Measurements from ENCODE around the gene SLC47A2. TPM values are rescaled to one million over a fixed set of nuclear protein-coding genes. Genes with fewer than 3 reads are reported as not detected.
"Not testable (repeated sequence)": the region's sequence is repeated elsewhere in the genome, so short reads cannot be mapped to it uniquely, and the experiment has no call there.

The SLC47A2 gene, protein sequence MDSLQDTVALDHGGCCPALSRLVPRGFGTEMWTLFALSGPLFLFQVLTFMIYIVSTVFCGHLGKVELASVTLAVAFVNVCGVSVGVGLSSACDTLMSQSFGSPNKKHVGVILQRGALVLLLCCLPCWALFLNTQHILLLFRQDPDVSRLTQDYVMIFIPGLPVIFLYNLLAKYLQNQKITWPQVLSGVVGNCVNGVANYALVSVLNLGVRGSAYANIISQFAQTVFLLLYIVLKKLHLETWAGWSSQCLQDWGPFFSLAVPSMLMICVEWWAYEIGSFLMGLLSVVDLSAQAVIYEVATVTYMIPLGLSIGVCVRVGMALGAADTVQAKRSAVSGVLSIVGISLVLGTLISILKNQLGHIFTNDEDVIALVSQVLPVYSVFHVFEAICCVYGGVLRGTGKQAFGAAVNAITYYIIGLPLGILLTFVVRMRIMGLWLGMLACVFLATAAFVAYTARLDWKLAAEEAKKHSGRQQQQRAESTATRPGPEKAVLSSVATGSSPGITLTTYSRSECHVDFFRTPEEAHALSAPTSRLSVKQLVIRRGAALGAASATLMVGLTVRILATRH
- not detected in 2 replicates for total RNA-seq (2014; rRNA removed)
- 0.04 TPM for polyA plus RNA-seq (2012)

DNA sequence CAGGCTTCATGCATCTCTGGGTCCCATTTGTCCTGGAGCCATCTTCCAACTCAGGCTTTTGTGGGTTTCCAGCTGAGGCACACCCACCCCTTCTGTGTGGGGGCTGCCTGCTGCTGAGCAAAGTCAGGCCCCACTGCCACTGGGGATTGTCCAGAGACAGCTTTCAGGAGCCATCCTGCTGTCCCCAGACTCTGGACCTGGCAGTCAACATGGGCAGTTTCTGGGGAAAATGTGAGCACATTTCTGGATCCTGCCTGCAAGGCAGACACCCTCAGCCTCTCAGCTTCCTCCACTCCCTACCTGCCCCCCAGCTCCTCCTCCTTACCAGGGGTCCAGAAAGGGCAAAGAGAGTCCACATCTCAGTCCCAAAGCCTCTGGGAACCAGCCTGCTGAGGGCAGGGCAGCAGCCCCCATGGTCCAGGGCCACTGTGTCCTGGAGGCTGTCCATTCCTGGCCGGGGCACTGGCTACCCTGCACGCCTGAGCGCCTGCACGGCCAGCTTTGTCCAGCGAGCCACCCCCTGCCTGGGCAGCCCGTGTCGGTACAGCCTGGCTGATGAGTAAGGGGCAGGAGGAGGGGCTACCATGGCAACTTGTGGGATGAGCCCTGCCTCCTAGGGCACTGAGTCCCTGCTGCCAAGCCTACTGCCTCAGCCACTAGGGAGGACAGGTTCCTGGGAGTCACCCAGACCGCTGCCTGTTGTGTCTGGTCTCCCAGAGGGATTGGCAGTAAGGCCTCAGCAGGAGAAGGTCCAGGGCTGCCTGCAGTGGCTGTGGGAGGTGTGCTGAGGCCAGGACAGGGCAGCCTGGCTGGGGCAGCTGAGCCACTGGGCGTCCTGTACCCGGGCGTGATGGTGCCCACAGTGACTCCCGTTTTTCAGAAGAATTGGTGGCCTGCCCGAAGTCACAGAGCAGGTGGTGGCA lies at the start of gene SLC47A2:
SLC47A2 (minus strand) TSS at position 477 of the 923 bp plus-strand sequence; CDS start at position 448, 29 bp downstream.
- DNase-seq (ENCODE audit: low read depth), result no peak

DNA sequence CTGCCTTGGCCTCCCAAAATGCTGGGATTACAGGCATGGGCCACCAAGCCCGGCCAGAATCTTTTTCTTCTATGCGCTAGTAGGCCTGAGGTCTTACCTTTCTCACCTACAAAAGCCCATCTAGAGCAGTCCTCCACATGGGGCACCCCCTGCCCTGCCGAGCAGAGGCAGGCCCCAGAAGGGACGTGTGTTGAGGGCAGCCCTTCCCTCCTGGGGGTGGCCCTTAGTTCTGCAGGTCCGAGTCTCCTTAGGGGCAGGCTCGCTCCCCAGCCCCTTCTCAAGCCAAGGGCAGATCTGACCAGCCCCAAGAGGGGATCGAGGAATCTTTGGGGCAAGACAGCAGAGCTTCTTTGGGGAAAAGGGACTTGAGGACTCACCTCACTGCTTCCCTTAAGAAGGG lies 49.6 kb upstream of the SLC47A2 start:
- DNase-seq (ENCODE audit: low read depth), result no peak

DNA sequence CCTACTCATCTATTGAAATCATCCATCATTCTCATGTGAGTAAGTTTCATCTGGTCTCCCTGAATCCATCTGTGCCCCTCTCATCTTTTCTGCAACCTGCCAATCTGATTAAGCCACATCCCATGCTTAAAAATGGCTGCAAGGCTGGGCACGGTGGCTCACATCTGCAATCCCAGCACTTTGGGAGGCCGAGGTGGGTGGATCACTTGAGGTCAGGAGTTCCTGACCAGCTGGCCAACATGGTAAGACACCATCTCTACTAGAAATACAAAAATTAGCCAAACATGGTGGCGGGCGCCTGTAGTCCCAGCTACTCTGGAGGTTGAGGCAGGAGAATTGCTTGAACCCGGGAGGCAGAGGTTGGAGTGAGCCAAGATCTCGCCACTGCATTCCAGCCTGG lies 47.6 kb upstream of the SLC47A2 start:
- not testable (repeated sequence) for DNase-seq (ENCODE audit: low read depth)

DNA sequence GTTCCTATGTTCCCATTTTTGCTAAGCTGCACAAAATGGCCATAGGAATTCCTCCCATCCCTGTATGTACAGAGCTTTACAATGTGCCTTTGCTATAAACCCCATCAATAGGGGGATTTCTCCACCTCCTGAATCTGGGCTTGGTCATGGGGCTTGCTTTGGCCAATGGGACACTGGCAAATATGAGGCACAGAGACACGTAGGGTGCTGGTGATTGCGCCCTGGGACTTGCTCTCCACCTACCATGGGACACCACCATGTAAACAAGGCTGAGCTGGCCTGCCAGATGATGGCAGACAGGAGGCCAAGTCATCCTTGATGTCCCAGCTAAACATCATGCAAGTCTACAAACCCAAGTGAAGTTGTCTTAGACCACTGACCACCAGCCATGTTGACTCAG lies 47.0 kb upstream of the SLC47A2 start:
- DNase-seq (ENCODE audit: low read depth), result no peak

DNA sequence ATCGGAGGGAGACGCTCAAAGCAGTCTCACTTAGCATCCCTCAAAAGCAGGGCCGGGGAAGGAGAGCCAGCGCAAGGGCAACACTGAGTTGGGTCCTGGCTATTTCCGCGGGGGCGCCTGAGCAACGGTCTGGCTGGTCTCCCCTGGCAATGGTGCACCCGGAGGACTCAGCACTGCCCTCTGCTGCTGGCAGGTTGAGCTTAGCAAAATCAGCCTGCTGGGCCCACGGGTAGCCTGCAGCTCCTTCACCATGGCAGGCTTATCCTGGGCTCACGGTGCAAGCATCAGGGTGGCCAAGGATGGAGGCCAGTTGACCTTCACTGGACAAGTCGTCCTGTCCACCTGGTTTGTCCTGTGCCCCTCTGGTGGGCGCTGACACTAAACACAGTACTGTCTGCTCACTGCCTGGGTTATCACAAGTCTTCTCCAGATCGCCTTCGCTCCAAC lies 46.2 kb upstream of the SLC47A2 start:
- peak; percentile 37 for DNase-seq (ENCODE audit: low read depth)

DNA sequence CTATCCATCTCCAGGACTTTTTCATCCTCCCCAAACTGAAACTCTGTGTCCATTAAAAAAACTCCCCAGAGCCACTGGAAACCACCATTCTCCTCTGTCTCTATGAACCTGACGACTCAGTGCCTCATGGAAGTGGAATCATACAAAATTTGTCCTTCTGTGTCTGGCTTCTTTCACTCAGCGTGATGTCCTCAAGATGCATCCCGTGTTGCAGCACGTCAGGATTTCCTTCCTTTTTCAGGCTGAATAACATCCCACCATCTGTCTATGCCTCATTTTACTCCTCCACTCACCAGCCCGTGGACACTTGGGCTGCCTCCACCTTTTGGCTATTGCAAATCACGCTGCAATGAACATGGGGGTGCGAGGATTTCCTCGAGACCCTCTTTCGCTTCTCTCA lies 44.4 kb upstream of the SLC47A2 start:
- DNase-seq (ENCODE audit: low read depth), result no peak

DNA sequence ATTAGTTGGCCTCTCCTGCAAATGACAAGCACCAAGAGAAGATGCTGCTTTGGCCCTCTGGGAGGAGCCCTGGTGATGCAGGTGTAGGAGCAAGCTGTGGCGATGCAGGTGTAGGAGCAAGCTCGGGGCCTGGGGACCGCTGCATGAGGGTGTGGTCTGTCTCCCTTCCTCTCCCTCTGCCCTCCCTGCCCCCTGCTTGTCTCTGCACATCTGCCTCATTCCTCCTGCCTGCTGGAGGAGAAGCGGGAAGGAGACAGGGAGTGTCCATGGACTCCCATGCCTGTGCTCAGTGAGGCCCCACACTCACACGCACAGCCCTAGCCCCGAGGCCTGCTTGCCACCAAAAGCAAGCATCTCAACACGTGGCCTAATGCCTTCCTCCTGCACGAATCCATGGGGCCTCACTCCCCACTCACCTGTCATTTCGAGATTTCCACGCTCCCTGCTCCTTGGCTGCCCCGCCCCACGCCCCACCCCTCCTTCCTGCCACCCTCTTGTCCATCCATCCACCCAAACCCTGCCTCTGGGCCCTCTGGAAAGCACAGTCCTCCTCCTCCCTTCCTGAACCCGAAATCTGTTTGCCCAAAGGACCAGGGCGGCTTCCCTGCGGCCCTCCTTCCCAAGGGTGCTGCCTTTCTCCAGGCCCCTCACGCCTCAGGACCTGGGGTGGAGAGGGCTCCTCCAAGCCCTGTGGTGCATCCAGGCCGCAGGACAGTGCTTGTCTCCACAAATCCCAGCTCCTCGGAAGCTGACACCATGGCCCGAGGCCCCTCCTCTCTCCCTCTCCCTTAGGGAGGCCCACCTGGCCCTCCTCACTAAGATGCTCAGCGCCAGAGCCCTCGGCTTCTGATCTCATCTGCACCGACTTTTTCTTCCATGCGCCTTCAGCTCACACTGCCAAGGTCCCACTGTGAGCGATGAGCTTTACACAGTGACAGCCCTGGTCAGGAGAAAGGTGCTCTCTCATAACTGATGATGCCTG lies 43.5 kb upstream of the SLC47A2 start:
- DNase-seq (ENCODE audit: low read depth), result no peak

DNA sequence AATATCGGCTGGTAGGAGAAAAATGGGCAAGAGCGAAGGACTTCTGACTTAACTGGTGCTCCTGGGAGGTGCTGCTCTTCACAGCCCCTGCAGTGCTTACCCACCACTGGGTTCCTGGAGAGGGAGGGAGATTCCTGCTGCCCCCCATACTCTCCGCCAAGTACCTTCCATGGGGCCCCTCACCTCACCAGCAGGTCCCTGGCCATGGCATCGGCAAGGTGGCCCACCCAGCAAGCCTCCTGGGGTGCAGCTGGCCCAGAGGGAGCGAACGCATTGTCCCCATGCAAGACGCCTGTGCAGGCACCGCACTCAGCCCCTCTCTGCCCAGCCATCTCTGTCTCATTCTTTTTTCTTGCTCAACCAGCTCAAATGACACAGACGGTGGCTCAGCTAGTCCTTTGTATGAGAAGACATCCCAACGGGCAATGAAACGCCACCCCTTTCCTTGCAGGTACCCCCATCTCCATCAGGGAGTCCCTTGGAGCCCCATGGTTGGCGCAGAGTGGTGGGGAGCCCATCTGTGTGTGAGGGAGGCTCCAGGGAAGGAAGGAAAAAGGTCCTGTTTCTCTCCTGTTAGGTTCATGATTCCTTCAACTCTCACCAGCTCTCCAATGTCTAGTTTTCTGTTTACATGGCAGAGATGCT lies 41.3 kb upstream of the SLC47A2 start:
- no peak for DNase-seq (ENCODE audit: low read depth)

DNA sequence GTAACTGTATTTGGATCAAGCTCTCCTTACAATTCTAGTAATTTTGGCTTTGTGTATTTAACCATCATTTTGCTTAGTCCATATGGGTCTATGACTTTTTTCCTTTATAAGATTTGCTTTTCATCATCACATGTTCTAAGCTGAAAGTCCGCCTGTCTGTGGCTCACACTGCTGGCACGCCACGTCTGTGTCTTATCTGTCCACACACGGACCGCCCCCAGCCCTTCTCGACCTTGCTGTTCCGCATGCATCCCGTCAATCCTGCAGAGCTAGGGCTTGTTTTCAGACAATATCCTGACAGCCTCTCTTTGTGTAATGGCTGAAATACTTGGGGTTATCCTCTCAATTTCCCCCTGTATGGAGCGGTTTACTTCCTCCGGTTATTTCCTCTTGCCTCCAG lies 40.2 kb upstream of the SLC47A2 start:
- DNase-seq (ENCODE audit: low read depth), result no peak

DNA sequence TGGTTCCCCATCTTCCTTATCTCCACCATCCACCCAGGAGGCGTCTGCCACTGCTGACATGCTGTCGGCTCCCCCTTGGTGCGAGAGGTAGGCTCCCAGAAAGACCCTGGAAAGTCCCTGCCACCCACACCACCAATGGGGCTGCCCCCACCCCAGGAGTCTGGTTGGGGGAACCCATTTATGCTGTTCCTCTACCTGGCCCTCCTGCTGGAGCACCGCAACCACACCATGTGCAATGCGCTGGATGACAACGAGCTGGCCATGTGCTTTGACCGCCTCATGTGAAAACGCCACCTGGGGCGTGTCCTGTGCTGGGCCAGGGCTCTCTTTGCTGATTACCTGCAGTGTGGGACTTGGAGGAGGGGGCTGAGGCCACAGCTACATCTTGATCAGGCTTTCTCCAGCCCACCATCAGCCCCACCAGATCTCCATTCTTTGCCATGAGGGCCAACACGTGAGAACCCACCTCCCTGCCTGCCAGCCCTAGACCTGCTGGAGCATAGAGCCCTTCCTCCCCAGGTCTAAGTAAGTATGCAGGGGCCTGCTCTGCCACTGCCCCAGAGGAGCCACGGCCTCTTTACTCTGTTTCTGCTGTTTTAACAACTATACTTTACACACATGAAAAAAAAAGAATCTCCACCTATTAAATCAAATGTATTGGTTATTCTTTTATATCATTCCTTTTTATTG lies 39.6 kb upstream of the SLC47A2 start:
- DNase-seq (ENCODE audit: low read depth), result no peak

DNA sequence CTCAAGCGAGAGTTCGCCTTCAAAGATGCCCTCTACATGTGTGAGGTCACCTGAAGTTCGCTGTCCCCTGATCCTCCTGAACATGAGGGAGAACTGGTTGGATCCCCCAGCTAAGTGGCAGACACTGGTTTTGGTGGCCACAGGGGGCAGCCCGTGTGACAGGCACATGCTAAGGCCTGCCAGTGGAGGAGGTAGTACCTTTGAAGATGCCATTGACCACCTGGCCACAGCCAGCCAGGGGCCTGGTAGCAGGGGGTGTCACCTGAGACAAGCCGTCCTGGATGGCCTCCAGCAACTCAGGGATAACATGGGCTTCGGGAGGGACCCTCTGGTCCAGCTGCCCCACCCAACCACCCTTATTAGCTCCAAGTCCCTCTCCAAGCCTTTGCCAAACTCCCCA lies 39.0 kb upstream of the SLC47A2 start:
- no peak for DNase-seq (ENCODE audit: low read depth)

DNA sequence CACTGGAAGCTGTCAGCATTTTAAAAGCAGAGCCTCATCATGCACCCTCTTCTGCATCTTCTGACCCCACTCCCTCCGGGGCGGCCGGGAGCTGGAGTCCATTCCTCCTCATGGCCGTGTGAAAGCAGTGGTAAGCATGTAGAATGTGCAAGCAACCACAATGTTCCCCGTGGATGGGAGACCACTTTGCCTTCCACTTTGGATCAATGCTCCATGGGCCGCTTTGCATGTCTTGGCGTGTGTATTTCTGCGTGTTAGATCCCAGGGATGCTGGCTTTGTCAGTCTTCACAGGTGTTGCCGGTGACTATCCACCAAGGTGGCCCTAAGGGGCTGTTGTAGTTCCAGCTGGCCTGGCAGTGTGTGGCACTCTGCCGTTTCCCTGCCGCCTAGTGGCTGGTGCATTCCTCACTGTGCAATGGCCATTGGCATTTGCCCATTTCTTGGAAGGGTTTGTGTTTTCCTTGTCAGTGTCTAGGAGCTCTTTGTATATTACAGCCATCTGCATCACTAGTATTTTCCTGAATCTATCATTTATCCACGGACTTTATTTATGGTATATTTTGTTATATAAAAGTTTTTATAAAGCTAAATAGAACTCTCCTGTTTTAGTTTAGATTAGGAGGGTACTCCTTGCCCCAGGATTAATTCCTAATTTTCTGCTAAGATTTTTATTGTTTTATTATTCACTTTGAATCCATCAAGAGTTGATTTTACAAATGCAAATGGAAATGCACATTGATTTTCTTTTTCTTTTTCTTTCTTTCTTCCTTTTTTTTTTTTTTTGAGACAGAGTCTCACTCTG lies 37.5 kb upstream of the SLC47A2 start:
- DNase-seq (ENCODE audit: low read depth), result peak; percentile 62

DNA sequence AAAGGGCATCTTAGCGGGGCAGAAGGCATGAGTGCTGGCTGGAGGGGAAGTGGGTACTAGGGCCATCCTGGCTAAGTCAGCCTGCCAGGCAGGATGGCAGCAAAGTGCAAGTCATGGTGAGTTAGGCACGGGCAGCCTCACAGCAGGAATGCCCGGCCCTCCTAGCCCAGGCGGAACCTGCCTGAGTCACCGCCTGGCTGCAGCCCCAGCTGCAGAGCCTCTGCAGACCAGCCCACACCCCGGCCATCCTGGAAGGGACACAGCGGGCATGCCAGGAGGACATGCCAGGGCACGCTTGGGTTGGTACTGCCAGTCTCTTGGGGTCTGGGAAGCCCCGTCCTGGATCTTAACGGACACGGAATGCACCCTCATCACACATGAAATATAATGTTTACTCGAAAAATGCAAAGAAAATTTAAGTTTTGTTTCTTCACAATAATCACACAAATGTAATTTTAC lies 36.7 kb upstream of the SLC47A2 start:
- peak; percentile 92 for DNase-seq (ENCODE audit: low read depth)

DNA sequence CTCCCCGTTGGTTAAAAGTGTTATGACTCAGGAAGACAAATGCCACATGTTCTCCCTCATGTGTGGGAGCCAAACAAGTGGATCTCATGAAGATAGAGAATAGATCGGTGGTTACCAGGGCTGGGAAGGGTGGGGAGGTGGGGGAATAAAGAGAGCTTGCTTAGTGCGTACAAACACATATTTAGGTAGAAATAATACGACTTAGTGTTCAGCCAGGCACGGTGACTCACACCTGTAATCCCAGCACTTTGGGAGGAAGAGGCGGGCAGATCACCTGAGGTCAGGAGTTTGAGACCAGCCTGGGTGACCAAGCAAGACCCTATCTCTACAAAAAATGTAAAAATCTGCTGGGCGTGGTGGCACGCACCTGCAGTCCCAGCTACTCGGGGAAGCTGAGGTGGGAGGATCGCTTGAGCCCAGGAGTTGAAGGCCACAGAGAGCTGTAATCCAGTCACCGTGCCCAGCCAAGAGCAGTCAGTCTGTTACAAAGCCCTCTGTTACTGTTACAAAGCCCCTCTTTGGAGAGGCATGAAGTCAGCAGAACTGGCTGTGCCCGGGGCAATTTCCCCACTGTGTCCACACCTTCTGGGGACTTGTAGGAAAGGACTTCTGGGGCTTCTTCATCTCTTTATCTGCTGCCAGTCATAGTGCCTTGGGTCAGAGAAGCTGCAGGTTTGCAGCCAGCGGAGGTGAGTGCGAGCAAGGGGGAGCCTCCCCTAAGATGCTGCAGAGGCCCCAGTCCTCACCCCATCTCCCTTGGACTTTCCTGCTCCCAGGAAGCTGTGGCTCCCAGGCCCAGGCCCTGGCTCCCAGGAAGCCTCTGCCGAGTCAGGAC lies 36.0 kb upstream of the SLC47A2 start:
- DNase-seq (ENCODE audit: low read depth), result no peak

DNA sequence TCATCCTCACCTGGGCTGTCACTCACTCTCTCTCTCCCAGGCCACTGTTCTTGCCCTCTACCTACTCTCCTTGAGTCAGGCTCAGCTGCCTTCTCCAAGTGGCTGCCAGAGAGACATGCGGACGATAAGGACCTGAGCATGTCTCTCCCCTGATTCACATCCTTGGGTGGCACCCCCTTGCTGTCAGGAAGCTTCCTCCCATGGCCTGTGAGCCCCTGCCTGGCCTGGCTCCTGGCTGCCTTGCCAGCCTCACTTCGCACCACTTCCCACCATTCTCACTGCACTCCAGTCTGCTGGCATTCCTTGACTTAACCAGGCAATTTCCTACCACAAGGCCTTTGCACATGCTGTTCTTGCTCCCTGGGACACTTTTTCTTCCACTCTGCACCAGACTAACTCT lies 34.5 kb upstream of the SLC47A2 start:
- peak; percentile 27 for DNase-seq (ENCODE audit: low read depth)

DNA sequence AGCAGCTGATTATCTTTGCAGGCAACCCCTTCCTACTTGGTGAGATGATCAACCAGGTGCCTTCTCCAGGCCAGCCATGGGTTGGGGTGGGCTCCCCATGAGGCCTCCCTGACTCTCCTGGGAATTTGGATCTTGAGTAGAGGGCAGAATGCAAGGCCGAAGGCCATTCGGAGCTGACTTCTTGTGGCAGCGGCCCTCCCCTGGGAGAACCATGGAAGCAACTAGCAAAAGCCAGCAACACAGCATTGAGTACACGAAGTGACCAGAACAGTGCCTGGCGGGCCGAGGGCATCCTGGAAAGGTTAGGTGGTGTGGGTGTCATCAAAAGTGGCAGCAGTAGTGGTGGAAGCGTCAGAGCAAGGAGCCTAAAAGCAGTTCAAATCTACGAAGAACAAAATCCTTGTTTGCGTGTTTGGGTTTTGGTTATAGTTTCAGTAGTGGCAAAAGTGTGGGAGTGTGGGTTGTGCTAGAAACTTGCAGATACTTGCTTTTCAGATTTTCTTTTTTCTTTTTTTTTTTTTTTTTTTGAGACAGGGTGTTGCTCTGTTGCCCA lies 33.7 kb upstream of the SLC47A2 start:
- no peak for DNase-seq (ENCODE audit: low read depth)

DNA sequence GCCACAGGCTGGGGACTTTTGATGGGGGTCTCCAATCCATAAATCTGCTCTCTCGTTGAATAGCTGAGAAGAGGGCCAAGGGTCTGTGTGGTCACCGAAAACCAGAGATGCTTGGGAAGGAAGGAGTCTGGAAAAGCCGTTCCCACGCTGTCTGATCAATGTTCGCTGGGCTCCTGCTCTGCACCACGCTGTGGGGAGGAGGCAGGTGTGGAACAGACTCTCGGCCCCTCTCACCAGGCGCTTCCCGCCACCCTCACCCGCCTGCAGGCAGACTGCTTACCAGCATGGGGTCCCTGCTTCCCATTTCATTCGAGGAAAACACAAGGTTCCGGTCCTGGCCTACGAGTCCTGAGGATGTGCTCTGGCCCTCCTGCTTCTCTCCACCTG lies 32.4 kb upstream of the SLC47A2 start:
- no peak for DNase-seq (ENCODE audit: low read depth)
